GM21825 (cell line): ENCODE measurements around the gene TMEM165.
A peak's percentile ranks its signal among the peaks of the same experiment; 100 is the strongest.
"Not testable (repeated sequence)": the region's sequence is repeated elsewhere in the genome, so short reads cannot be mapped to it uniquely, and the experiment has no call there.

Experiments
- ATAC-seq: cut with Tn5 transposase; IDR thresholded peaks from one replicate; pipeline ENCODE4 v1.9.1; 2021; ENCODE audit warnings: mild to moderate bottlenecking, moderate library complexity; ENCODE audit not compliant: unreplicated experiment

Gene TMEM165

GRCh38 chr4:55395529-55396307, at the start of gene TMEM165:
TSS of gene TMEM165 (plus strand) at chr4:55395957. CDS start at chr4:55396190, 233 bp downstream.
- peak; percentile 93 for ATAC-seq

- peak; percentile 95 for ATAC-seq
These were observed 49.5 kb upstream of the TMEM165 start, which contains the start of gene SRD5A3 for GRCh38 chr4:55345980-55346850. TSS of gene SRD5A3 (plus strand) at chr4:55346242. CDS start at chr4:55346337, 95 bp downstream.

- ATAC-seq: no peak
These were observed 48.9 kb upstream of the TMEM165 start for GRCh38 chr4:55346851-55347255.

- ATAC-seq: no peak
These were observed 48.0 kb upstream of the TMEM165 start for GRCh38 chr4:55347610-55348228.

GRCh38 chr4:55348466-55348865, 47.3 kb upstream of the TMEM165 start:
- no peak for ATAC-seq

- not testable (repeated sequence) for ATAC-seq
These were observed 44.9 kb upstream of the TMEM165 start for GRCh38 chr4:55350870-55351269.

- no peak for ATAC-seq
These were observed 43.9 kb upstream of the TMEM165 start for GRCh38 chr4:55351824-55352223.

GRCh38 chr4:55352726-55353125, 43.0 kb upstream of the TMEM165 start:
- no peak for ATAC-seq

GRCh38 chr4:55353228-55353747, 42.5 kb upstream of the TMEM165 start:
- ATAC-seq: not testable (repeated sequence)

GRCh38 chr4:55354648-55355047, 41.1 kb upstream of the TMEM165 start:
- no peak for ATAC-seq

- ATAC-seq: no peak
These were observed 40.2 kb upstream of the TMEM165 start for GRCh38 chr4:55355555-55355954.

- ATAC-seq: no peak
These were observed 38.7 kb upstream of the TMEM165 start for GRCh38 chr4:55356991-55357461.

- no peak for ATAC-seq
These were observed 37.5 kb upstream of the TMEM165 start for GRCh38 chr4:55358246-55358645.

GRCh38 chr4:55358668-55359067, 37.1 kb upstream of the TMEM165 start:
- ATAC-seq: peak; percentile 75

- ATAC-seq: no peak
These were observed 36.3 kb upstream of the TMEM165 start for GRCh38 chr4:55359397-55359916.

- not testable (repeated sequence) for ATAC-seq
These were observed 32.8 kb upstream of the TMEM165 start for GRCh38 chr4:55362938-55363337.

- no peak for ATAC-seq
These were observed 31.9 kb upstream of the TMEM165 start for GRCh38 chr4:55363691-55364351.

- ATAC-seq: no peak
These were observed 30.9 kb upstream of the TMEM165 start for GRCh38 chr4:55364691-55365344.

GRCh38 chr4:55365345-55365728, 30.4 kb upstream of the TMEM165 start:
- no peak for ATAC-seq

- no peak for ATAC-seq
These were observed 29.1 kb upstream of the TMEM165 start for GRCh38 chr4:55366621-55367020.
